PFSK-1 (cell line): ENCODE data around the gene AVL9.

Experiments
- FOXP2 ChIP-seq: optimal IDR thresholded peaks from 2 replicates; pipeline ENCODE3; 2011; ENCODE audit warnings: borderline replicate concordance, control low read depth, inconsistent platforms; ENCODE audit not compliant: insufficient read depth; ENCODE audit errors: extremely low read length, extremely low read depth
- POLR2AphosphoS5 ChIP-seq: IDR thresholded peaks from 2 replicates; pipeline ENCODE4 v1.6.1; 2012; ENCODE audit warnings: low read depth, mild to moderate bottlenecking, control low read depth, low read length, moderate library complexity
- REST ChIP-seq, 2 experiments: IDR thresholded peaks; 2 replicates each; pipeline versions ENCODE4 v1.6.1 to v1.8.0; 2011 to 2012; ENCODE audit warnings: low read depth in 2 of 2, low read length in 2 of 2, control low read depth in 1 of 2, inconsistent platforms in 1 of 2, mild to moderate bottlenecking in 1 of 2, moderate library complexity in 1 of 2; ENCODE audit not compliant: insufficient read depth in 1 of 2
- SIN3A ChIP-seq: IDR thresholded peaks from 2 replicates; pipeline ENCODE4 v1.6.1; 2012; ENCODE audit warnings: mild to moderate bottlenecking, low read length, moderate library complexity, borderline replicate concordance; ENCODE audit not compliant: insufficient read depth
- TAF1 ChIP-seq: IDR thresholded peaks from 2 replicates; pipeline ENCODE4 v1.6.1; 2012; ENCODE audit warnings: low read length, control low read depth, borderline replicate concordance; ENCODE audit not compliant: insufficient read depth

Gene AVL9

GRCh38 chr7:32507414-32507813 is 12.1 kb downstream of the AVL9 start:
- no peak for TF ChIP-seq TAF1
- TF ChIP-seq POLR2AphosphoS5: no peak
- no peak for TF ChIP-seq FOXP2
- TF ChIP-seq REST (IDR thresholded peaks at IDR 0.05; ENCODE audit: insufficient read depth in 1 of 2, low read depth in 2 of 2, low read length in 2 of 2): no peak
- TF ChIP-seq SIN3A: no peak

DNA sequence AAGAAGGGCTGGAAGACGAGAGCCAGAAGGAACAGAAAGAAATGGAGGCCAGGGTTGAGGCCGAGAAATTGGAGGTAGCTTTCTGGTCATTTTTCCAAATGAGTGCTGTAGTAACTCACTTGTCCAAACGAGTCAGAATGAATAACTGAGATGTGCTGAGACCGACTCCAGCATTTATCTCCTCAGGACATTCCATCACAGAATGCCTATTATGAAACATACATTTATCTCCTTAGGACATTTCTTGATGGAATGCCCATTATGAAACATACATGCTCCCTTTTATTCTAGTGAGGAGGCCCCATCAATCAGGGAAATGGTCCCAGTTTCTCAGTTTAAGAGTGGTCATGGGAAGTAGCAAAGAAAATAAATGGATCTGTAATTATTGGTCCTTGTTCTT is 16.5 kb downstream of the AVL9 start:
- TF ChIP-seq SIN3A (no peak), TAF1 (no peak), POLR2AphosphoS5 (no peak), FOXP2 (no peak), REST (IDR thresholded peaks at IDR 0.05; ENCODE audit: insufficient read depth in 1 of 2, low read depth in 2 of 2, low read length in 2 of 2) (no peak)

- TF ChIP-seq REST (IDR thresholded peaks at IDR 0.05; ENCODE audit: insufficient read depth in 1 of 2, low read depth in 2 of 2, low read length in 2 of 2): no peak
Observed at GRCh38 chr7:32513210-32513609, 17.9 kb downstream of the AVL9 start.

DNA sequence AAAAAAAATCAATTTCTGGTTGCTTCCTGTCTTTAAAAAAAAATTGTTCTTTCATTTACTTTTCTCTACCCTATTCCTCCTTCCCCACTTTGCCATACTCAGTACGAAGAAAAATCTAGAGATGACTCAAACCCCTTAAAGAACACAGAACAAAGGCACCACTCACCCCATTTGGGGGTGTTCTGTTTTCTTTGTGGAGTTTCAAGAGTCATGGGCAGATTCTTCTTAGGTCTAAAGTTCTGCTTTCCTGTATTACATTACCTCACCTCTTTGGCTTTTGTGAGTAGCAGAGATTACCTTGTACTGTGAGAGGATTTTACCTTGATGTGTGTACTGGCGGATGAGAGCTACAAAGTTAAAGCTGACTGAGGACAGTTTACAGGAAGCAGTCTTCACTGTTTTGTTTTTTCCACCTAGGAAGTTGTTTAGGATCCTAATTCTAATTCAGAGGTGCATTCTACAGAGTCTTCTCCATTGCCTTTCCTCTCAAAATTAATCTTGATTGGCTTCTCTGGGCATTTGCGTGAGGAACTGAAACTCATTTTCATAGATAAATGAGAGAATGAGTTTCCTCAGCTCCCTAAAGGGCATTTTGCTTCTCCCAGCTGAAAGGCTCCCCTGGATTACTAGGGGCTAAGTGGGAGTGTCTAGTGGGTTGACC is 20.7 kb downstream of the AVL9 start:
- no peak for TF ChIP-seq FOXP2
- no peak for TF ChIP-seq TAF1
- TF ChIP-seq POLR2AphosphoS5: no peak
- no peak for TF ChIP-seq SIN3A
- TF ChIP-seq REST (IDR thresholded peaks at IDR 0.05; ENCODE audit: insufficient read depth in 1 of 2, low read depth in 2 of 2, low read length in 2 of 2): no peak

- TF ChIP-seq POLR2AphosphoS5 (no peak), SIN3A (no peak), REST (IDR thresholded peaks at IDR 0.05; ENCODE audit: insufficient read depth in 1 of 2, low read depth in 2 of 2, low read length in 2 of 2) (no peak), TAF1 (no peak), FOXP2 (no peak)
Observed at GRCh38 chr7:32516551-32517100, 21.3 kb downstream of the AVL9 start.
